ENCODE measurements around the gene ENAH. TPM values are rescaled to one million over a fixed set of nuclear protein-coding genes. Genes with fewer than 3 reads are reported as not detected.
"Not testable (repeated sequence)": the region's sequence is repeated elsewhere in the genome, so short reads cannot be mapped to it uniquely, and the experiment has no call there.

Gene ENAH
- 17.7 TPM for polyA plus RNA-seq (2012; ENCODE audit: insufficient read depth, insufficient read length)

- DNase-seq (ENCODE audit: low read depth, low spot score): peak; percentile 38
- peak within 1 kb of the TSS; percentile 71 for H3K4me3 ChIP-seq (ENCODE audit: low read length)
Observed at GRCh38 chr1:225652729-225653462, at the start of gene ENAH. TSS of gene ENAH (minus strand) at chr1:225653123. CDS start at chr1:225652690, 433 bp downstream.

GRCh38 chr1:225700889-225701465 lies 48.1 kb upstream of the ENAH start:
- no peak for DNase-seq (ENCODE audit: low read depth, low spot score)
- H3K4me3 ChIP-seq (ENCODE audit: low read length): no peak overlapping the region

GRCh38 chr1:225700164-225700821 lies 47.4 kb upstream of the ENAH start:
- H3K4me3 ChIP-seq (ENCODE audit: low read length): no peak overlapping the region
- DNase-seq (ENCODE audit: low read depth, low spot score): no peak

- no peak for DNase-seq (ENCODE audit: low read depth, low spot score)
- no peak overlapping the region for H3K4me3 ChIP-seq (ENCODE audit: low read length)
Observed at GRCh38 chr1:225699336-225699735, 46.4 kb upstream of the ENAH start.

GRCh38 chr1:225698194-225698593 lies 45.3 kb upstream of the ENAH start:
- not testable (repeated sequence) for H3K4me3 ChIP-seq (ENCODE audit: low read length); DNase-seq (ENCODE audit: low read depth, low spot score)

DNA sequence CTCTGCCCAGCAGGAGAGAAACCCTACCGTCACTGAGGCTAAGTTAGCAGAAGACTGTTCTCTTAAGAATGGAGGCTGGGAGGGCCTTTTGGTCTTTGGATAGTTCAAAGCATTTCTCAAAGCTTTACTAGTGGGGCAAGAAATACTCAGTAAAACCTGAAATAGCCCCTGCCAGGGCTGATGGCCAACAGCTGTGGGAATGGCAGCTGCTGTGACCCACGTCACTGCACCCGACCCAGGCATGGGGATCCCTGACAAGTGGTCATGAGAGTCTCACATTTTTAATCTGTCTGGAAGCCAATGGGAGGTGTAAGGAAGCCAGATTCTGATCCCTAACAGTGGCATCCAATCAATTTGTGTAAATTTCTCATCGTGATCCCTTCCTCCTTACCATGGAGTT lies 44.5 kb upstream of the ENAH start:
- no peak for DNase-seq (ENCODE audit: low read depth, low spot score)
- H3K4me3 ChIP-seq (ENCODE audit: low read length): no peak overlapping the region

GRCh38 chr1:225695578-225696337 lies 42.8 kb upstream of the ENAH start:
- DNase-seq (ENCODE audit: low read depth, low spot score): no peak
- no peak overlapping the region for H3K4me3 ChIP-seq (ENCODE audit: low read length)

- H3K4me3 ChIP-seq (ENCODE audit: low read length): no peak overlapping the region
- no peak for DNase-seq (ENCODE audit: low read depth, low spot score)
Observed at GRCh38 chr1:225694151-225694603, 41.3 kb upstream of the ENAH start.

- not testable (repeated sequence) for DNase-seq (ENCODE audit: low read depth, low spot score); H3K4me3 ChIP-seq (ENCODE audit: low read length)
Observed at GRCh38 chr1:225693697-225694096, 40.8 kb upstream of the ENAH start.

GRCh38 chr1:225693085-225693696 lies 40.3 kb upstream of the ENAH start:
- no peak for DNase-seq (ENCODE audit: low read depth, low spot score)
- H3K4me3 ChIP-seq (ENCODE audit: low read length): no peak overlapping the region

- no peak overlapping the region for H3K4me3 ChIP-seq (ENCODE audit: low read length)
- DNase-seq (ENCODE audit: low read depth, low spot score): no peak
Observed at GRCh38 chr1:225692517-225692879, 39.6 kb upstream of the ENAH start.

DNA sequence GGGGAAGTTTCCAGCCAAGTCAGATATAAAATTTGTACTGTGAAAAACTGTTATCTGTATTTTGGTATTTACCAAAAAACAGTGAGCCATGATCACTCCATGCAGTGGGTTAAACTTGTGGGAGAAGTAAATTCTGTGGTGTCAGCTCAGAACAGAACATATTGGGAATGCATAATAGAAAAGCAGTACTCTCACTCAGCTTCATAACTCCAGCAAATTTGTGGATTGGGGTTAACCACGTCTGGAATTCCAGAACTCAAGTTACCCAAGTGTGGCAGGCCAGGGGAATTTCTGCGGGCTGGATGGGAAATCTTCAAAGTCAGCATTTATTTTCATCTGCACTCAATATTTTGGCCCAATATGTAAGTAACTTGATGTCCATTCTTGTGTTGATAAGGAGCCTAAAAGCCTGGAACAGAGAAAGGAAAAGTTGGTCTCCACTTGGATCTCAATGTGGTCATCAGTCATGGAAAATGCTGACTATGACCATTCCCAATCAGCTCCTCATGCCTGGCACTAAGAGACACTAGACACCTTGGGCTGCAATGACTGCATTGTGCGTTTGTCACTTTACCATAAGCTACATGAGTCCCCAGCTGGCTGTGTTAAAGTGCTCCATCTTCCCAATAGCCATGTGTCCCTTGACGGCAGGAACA lies 39.1 kb upstream of the ENAH start:
- DNase-seq (ENCODE audit: low read depth, low spot score): no peak
- H3K4me3 ChIP-seq (ENCODE audit: low read length): no peak overlapping the region

- no peak for DNase-seq (ENCODE audit: low read depth, low spot score)
Observed at GRCh38 chr1:225691377-225691776, 38.5 kb upstream of the ENAH start.

GRCh38 chr1:225689882-225690459 lies 37.0 kb upstream of the ENAH start:
- no peak for DNase-seq (ENCODE audit: low read depth, low spot score)

More at GRCh38 chr1:225691377-225691776, 38.5 kb upstream of the ENAH start:
- H3K4me3 ChIP-seq (ENCODE audit: low read length): no peak overlapping the region

GRCh38 chr1:225688345-225688744 lies 35.4 kb upstream of the ENAH start:
- DNase-seq (ENCODE audit: low read depth, low spot score): no peak
- no peak overlapping the region for H3K4me3 ChIP-seq (ENCODE audit: low read length)

More at GRCh38 chr1:225689882-225690459, 37.0 kb upstream of the ENAH start:
- no peak overlapping the region for H3K4me3 ChIP-seq (ENCODE audit: low read length)

GRCh38 chr1:225685476-225686176 lies 32.7 kb upstream of the ENAH start:
- DNase-seq (ENCODE audit: low read depth, low spot score): no peak

DNA sequence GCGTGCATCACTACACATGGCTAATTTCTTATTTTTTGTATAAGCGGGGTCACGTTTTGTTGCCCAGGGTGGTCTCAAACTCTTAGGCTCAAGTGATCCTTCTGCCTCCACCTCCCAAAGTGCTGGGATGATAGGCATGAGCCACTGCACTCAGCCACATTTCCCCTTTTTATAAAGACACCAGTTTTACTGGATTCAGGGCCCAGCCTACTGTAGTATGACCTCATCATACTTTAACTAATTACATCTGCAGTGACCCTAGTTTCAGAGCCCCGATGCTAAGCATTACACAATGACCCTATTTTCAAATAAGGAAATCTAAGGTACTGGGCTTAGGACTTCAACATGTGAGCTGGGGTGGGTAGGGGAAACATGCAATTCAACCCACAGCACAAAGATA lies 31.8 kb upstream of the ENAH start:
- no peak for DNase-seq (ENCODE audit: low read depth, low spot score)
- no peak overlapping the region for H3K4me3 ChIP-seq (ENCODE audit: low read length)

More at GRCh38 chr1:225685476-225686176, 32.7 kb upstream of the ENAH start:
- no peak overlapping the region for H3K4me3 ChIP-seq (ENCODE audit: low read length)

DNA sequence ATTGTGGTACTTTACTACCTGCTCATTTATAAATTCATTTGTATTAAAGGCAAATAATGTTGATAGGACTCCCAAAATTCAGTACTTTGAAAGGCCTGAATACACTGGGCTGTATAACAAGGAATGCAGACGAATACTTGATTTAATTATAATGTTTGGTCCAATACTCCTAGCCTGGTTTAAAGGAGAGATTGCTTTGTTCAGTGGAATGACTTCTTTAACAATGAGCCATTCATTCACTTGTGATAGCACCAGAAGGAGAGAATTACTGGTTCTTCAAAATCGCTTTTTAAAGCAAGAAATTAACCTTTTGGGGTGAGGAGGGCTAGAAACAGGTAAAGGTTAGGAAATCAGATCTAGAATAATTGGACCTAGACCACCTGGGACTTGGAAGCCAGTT lies 28.3 kb upstream of the ENAH start:
- no peak overlapping the region for H3K4me3 ChIP-seq (ENCODE audit: low read length)
- DNase-seq (ENCODE audit: low read depth, low spot score): no peak
